Measurements from ENCODE around the gene NPC2.
"Not testable (repeated sequence)": the region's sequence is repeated elsewhere in the genome, so short reads cannot be mapped to it uniquely, and the experiment has no call there.

The NPC2 gene

GRCh38 chr14:74457565-74457895 is 35.6 kb downstream of the NPC2 start:
- no peak overlapping the region for H3K4me2 ChIP-seq (ENCODE audit: low read depth, low read length, poor library complexity, severe bottlenecking)
- no peaks in the 10 kb centered on the region for H3K4me1 ChIP-seq (ENCODE audit: insufficient read depth, low read length, poor library complexity, severe bottlenecking)
- TF ChIP-seq CTCF (conservative IDR thresholded peaks at IDR 0.05; ENCODE audit: low read length) (no peak), EZH2phosphoT487 (IDR thresholded peaks at IDR 0.05; ENCODE audit: borderline replicate concordance) (no peak)
- no peak overlapping the region for H3K4me3 ChIP-seq (ENCODE audit: low read length, poor library complexity, severe bottlenecking)
- no peaks in the 10 kb centered on the region for H3F3A ChIP-seq (ENCODE audit: low read depth)
- H3K9me2 ChIP-seq (replicated peaks; ENCODE audit: low read depth, low read length): no peaks in the 10 kb centered on the region
- H4K20me1 ChIP-seq (ENCODE audit: insufficient read depth, low read length, poor library complexity, severe bottlenecking): no peaks in the 10 kb centered on the region
- H3K36me3 ChIP-seq (ENCODE audit: insufficient read depth, low read length): no peaks in the 10 kb centered on the region
- no peaks in the 10 kb centered on the region for H3K27me3 ChIP-seq (ENCODE audit: insufficient read depth, low read length, poor library complexity, severe bottlenecking)
- no peak overlapping the region for H2AFZ ChIP-seq (ENCODE audit: low read length)
- no peaks in the 10 kb centered on the region for H3K79me2 ChIP-seq (ENCODE audit: insufficient read depth, low read length)
- H3K9me3 ChIP-seq (ENCODE audit: insufficient read depth, low read depth, low read length): no peaks in the 10 kb centered on the region
- H3K9ac ChIP-seq (ENCODE audit: low read depth, low read length, poor library complexity, severe bottlenecking): no peak overlapping the region

GRCh38 chr14:74456684-74457564 is 36.2 kb downstream of the NPC2 start:
- no peak for TF ChIP-seq CTCF (conservative IDR thresholded peaks at IDR 0.05; ENCODE audit: low read length)
- no peak for TF ChIP-seq EZH2phosphoT487 (IDR thresholded peaks at IDR 0.05; ENCODE audit: borderline replicate concordance)
- Histone ChIP-seq H2AFZ (ENCODE audit: low read length) (no peak overlapping the region), H3K4me1 (ENCODE audit: insufficient read depth, low read length, poor library complexity, severe bottlenecking) (no peaks in the 10 kb centered on the region), H3K9me2 (replicated peaks; ENCODE audit: low read depth, low read length) (no peaks in the 10 kb centered on the region), H3K4me2 (ENCODE audit: low read depth, low read length, poor library complexity, severe bottlenecking) (no peak overlapping the region), H4K20me1 (ENCODE audit: insufficient read depth, low read length, poor library complexity, severe bottlenecking) (no peaks in the 10 kb centered on the region), H3F3A (ENCODE audit: low read depth) (no peaks in the 10 kb centered on the region), H3K79me2 (ENCODE audit: insufficient read depth, low read length) (no peaks in the 10 kb centered on the region), H3K27me3 (ENCODE audit: insufficient read depth, low read length, poor library complexity, severe bottlenecking) (no peaks in the 10 kb centered on the region), H3K9me3 (ENCODE audit: insufficient read depth, low read depth, low read length) (no peaks in the 10 kb centered on the region), H3K9ac (ENCODE audit: low read depth, low read length, poor library complexity, severe bottlenecking) (no peak overlapping the region), H3K36me3 (ENCODE audit: insufficient read depth, low read length) (no peaks in the 10 kb centered on the region), H3K4me3 (ENCODE audit: low read length, poor library complexity, severe bottlenecking) (no peak overlapping the region)

- not testable (repeated sequence) for H3F3A ChIP-seq (ENCODE audit: low read depth); H3K9me3 ChIP-seq (ENCODE audit: insufficient read depth, low read depth, low read length); H3K4me2 ChIP-seq (ENCODE audit: low read depth, low read length, poor library complexity, severe bottlenecking); H3K9me2 ChIP-seq (replicated peaks; ENCODE audit: low read depth, low read length); H3K4me3 ChIP-seq (ENCODE audit: low read length, poor library complexity, severe bottlenecking); H3K36me3 ChIP-seq (ENCODE audit: insufficient read depth, low read length); H3K4me1 ChIP-seq (ENCODE audit: insufficient read depth, low read length, poor library complexity, severe bottlenecking); H3K79me2 ChIP-seq (ENCODE audit: insufficient read depth, low read length); H2AFZ ChIP-seq (ENCODE audit: low read length); H4K20me1 ChIP-seq (ENCODE audit: insufficient read depth, low read length, poor library complexity, severe bottlenecking); H3K27me3 ChIP-seq (ENCODE audit: insufficient read depth, low read length, poor library complexity, severe bottlenecking); H3K9ac ChIP-seq (ENCODE audit: low read depth, low read length, poor library complexity, severe bottlenecking)
These were observed 38.7 kb downstream of the NPC2 start for GRCh38 chr14:74454397-74454796.

- Histone ChIP-seq H4K20me1 (ENCODE audit: insufficient read depth, low read length, poor library complexity, severe bottlenecking) (no peaks in the 10 kb centered on the region), H3K9ac (ENCODE audit: low read depth, low read length, poor library complexity, severe bottlenecking) (no peak overlapping the region), H3F3A (ENCODE audit: low read depth) (no peaks in the 10 kb centered on the region), H3K9me3 (ENCODE audit: insufficient read depth, low read depth, low read length) (no peaks in the 10 kb centered on the region), H3K4me3 (ENCODE audit: low read length, poor library complexity, severe bottlenecking) (no peak overlapping the region), H3K9me2 (replicated peaks; ENCODE audit: low read depth, low read length) (no peaks in the 10 kb centered on the region), H3K4me1 (ENCODE audit: insufficient read depth, low read length, poor library complexity, severe bottlenecking) (no peaks in the 10 kb centered on the region), H3K79me2 (ENCODE audit: insufficient read depth, low read length) (no peaks in the 10 kb centered on the region), H2AFZ (ENCODE audit: low read length) (no peak overlapping the region), H3K4me2 (ENCODE audit: low read depth, low read length, poor library complexity, severe bottlenecking) (no peak overlapping the region), H3K27me3 (ENCODE audit: insufficient read depth, low read length, poor library complexity, severe bottlenecking) (no peaks in the 10 kb centered on the region), H3K36me3 (ENCODE audit: insufficient read depth, low read length) (no peaks in the 10 kb centered on the region)
- no peak for TF ChIP-seq EZH2phosphoT487 (IDR thresholded peaks at IDR 0.05; ENCODE audit: borderline replicate concordance)
- no peak for TF ChIP-seq CTCF (conservative IDR thresholded peaks at IDR 0.05; ENCODE audit: low read length)
These were observed 48.2 kb downstream of the NPC2 start for GRCh38 chr14:74444866-74445265.

Measured in Loucy (cell line).